Brain microvascular endothelial cell (primary cell): ENCODE measurements around the gene DAZAP1.
"Not testable (repeated sequence)": the region's sequence is repeated elsewhere in the genome, so short reads cannot be mapped to it uniquely, and the experiment has no call there.

Experiments used
- DNase-seq: peaks from one replicate; pipeline ENCODE4 v3.0.0-alpha.2; 2020
- H3K27ac ChIP-seq: fragments of 250-450 bp; sonication (Bioruptor Pico); 2 replicates; pipeline ENCODE4 v1.5.1; 2020; ENCODE audit warnings: mild to moderate bottlenecking, moderate library complexity
- H3K27me3 ChIP-seq: fragments of 250-450 bp; sonication (Bioruptor Pico); replicated peaks from 2 replicates; pipeline ENCODE4 v1.5.1; 2020; ENCODE audit warnings: mild to moderate bottlenecking
- H3K36me3 ChIP-seq: fragments of 250-450 bp; sonication (Bioruptor Pico); replicated peaks from 2 replicates; pipeline ENCODE4 v1.5.1; 2020; ENCODE audit warnings: mild to moderate bottlenecking
- H3K4me3 ChIP-seq: 2 replicates; pipeline ENCODE4 v1.5.1; 2011; ENCODE audit warnings: low read depth, mild to moderate bottlenecking, control low read depth, low read length, moderate library complexity
- CTCF ChIP-seq: IDR thresholded peaks from 2 replicates; pipeline ENCODE4 v1.5.1; 2011; ENCODE audit warnings: low read depth, mild to moderate bottlenecking, moderate library complexity, low read length, control low read depth, inconsistent platforms; ENCODE audit errors: missing control alignments
- in situ Hi-C: cut with HindIII; loops from 2 replicates; pipeline ENCODE4 v1.10.0; 2017; ENCODE audit warnings: low sequenced_read_pairs, low pct_ligation_motif_present

Gene DAZAP1

GRCh38 chr19:1473085-1473851 lies 65.9 kb downstream of the DAZAP1 start:
- TF ChIP-seq CTCF, result no peak
- Histone ChIP-seq H3K36me3 (no peaks in the 10 kb centered on the region), H3K4me3 (no peak overlapping the region), H3K27ac (no peak overlapping the region), H3K27me3 (peaks cover 34% of the 10 kb centered on the region)
- no peak for DNase-seq
- in situ Hi-C loops, result loop anchor here (5.0 kb wide), 1 partner anchor 191 kb away; no protein-coding TSS in a partner anchor

GRCh38 chr19:1474011-1474764 lies 66.8 kb downstream of the DAZAP1 start:
- H3K4me3 ChIP-seq, result no peak overlapping the region
- H3K27ac ChIP-seq, result no peak overlapping the region
- H3K36me3 ChIP-seq, result no peaks in the 10 kb centered on the region
- in situ Hi-C loops, result loop anchor here (5.0 kb wide), 1 partner anchor 192 kb away; no protein-coding TSS in a partner anchor
- DNase-seq, result no peak
- TF ChIP-seq CTCF, result no peak
- H3K27me3 ChIP-seq, result peaks cover 27% of the 10 kb centered on the region

GRCh38 chr19:1474765-1475351 lies 67.5 kb downstream of the DAZAP1 start:
- Histone ChIP-seq H3K36me3 (no peaks in the 10 kb centered on the region), H3K27me3 (peaks cover 23% of the 10 kb centered on the region), H3K4me3 (no peak overlapping the region), H3K27ac (no peak overlapping the region)
- no peak for TF ChIP-seq CTCF
- in situ Hi-C loops, result loop anchor here (5.0 kb wide), 1 partner anchor 193 kb away; no protein-coding TSS in a partner anchor
- no peak for DNase-seq

- TF ChIP-seq CTCF, result no peak
- DNase-seq, result no peak
- no peak overlapping the region for H3K4me3 ChIP-seq
- no peaks in the 10 kb centered on the region for H3K36me3 ChIP-seq
- in situ Hi-C loops, result no loop called here
- H3K27ac ChIP-seq, result no peak overlapping the region
- peaks cover 13% of the 10 kb centered on the region for H3K27me3 ChIP-seq
Observed at GRCh38 chr19:1475751-1476437, 68.5 kb downstream of the DAZAP1 start.

GRCh38 chr19:1477056-1477455 lies 69.7 kb downstream of the DAZAP1 start:
- DNase-seq, H3K4me3 ChIP-seq, H3K27ac ChIP-seq, H3K27me3 ChIP-seq, in situ Hi-C loops, H3K36me3 ChIP-seq: not testable (repeated sequence)
